ENCODE results near the gene RAMP3. TPM values are rescaled to one million over a fixed set of nuclear protein-coding genes. Genes with fewer than 3 reads are reported as not detected.

RAMP3 gene
- total RNA-seq, 2 donors from 2014 or later = not detected

- DNase-seq = no peak
- Histone ChIP-seq H3K9ac (ENCODE audit: extremely low read depth, low read length, poor library complexity, severe bottlenecking) (no peak overlapping the region), H3K27me3 (ENCODE audit: control insufficient read depth, insufficient read depth, low read length, poor library complexity, severe bottlenecking) (peaks cover 7% of the 10 kb centered on the region), H3K4me1 (ENCODE audit: control insufficient read depth, insufficient read depth, low read length) (no peaks in the 10 kb centered on the region), H3K4me3 (ENCODE audit: low read length) (no peak overlapping the region), H3K9me3 (ENCODE audit: control insufficient read depth, low read length) (no peaks in the 10 kb centered on the region), H3K36me3 (ENCODE audit: control insufficient read depth, insufficient read depth, low read length) (no peaks in the 10 kb centered on the region), H3K27ac (ENCODE audit: low read depth, low read length) (no peak overlapping the region)
- WGBS, 2 experiments (ENCODE audit: insufficient coverage in 1 of 2, insufficient read length in 1 of 2) = 94 to 97% methylated on average over 4 of the region's 4 CpGs
- H3K36me3 Mint-ChIP-seq (ENCODE audit: low read depth) = no peaks in the 10 kb centered on the region
- no peak overlapping the region for H3K27ac Mint-ChIP-seq
- no peaks in the 10 kb centered on the region for H3K9me3 Mint-ChIP-seq
- H3K4me3 Mint-ChIP-seq = no peak overlapping the region
- TF ChIP-seq, protein P1, sequence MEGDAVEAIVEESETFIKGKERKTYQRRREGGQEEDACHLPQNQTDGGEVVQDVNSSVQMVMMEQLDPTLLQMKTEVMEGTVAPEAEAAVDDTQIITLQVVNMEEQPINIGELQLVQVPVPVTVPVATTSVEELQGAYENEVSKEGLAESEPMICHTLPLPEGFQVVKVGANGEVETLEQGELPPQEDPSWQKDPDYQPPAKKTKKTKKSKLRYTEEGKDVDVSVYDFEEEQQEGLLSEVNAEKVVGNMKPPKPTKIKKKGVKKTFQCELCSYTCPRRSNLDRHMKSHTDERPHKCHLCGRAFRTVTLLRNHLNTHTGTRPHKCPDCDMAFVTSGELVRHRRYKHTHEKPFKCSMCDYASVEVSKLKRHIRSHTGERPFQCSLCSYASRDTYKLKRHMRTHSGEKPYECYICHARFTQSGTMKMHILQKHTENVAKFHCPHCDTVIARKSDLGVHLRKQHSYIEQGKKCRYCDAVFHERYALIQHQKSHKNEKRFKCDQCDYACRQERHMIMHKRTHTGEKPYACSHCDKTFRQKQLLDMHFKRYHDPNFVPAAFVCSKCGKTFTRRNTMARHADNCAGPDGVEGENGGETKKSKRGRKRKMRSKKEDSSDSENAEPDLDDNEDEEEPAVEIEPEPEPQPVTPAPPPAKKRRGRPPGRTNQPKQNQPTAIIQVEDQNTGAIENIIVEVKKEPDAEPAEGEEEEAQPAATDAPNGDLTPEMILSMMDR (conservative IDR thresholded peaks at IDR 0.05) = no peak
- no peaks in the 10 kb centered on the region for H3K4me1 Mint-ChIP-seq
- peaks cover 2% of the 10 kb centered on the region for H3K27me3 Mint-ChIP-seq (ENCODE audit: insufficient read depth)
Observed at GRCh38 chr7:45174328-45174610, 16.7 kb downstream of the RAMP3 start.

DNA sequence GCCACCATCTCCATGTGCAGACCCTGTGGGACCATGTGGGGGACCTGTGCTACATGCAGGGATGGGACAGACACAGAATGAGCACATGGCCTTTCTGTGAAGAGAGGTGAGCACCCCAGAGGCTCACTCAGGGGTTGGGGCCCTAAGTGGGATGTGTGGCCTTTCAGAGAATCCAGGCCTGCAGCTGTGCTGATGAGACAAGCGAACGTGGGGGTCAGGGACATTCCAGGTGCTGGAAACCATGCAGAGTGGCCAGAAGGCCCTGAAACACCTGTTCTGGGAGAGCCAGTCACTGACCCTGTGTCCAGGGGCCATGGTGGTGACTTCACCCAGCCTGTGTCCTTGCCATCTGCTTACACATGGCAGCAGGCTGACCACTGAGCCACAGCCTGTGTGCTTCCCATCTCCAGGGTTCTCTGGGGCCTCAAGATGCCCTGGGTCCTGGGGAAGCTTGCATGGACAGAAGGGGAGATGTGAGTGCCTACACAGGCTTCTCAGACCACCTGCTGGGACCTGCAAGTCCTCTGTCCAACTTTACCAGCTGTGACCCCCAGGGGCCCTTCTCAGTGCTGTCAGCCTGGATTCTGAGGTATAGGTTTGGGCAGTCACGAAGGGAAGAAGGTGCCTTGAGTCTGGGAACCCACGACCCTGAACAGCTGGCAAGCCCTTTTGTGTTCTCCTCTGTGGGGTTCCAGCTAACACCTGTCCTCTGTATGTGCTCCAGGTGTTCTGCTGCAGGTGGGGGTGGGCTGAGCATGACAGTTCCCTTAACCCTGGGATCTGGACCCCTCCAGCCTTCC is 17.6 kb downstream of the RAMP3 start:
- H3K9ac ChIP-seq (ENCODE audit: extremely low read depth, low read length, poor library complexity, severe bottlenecking) = no peak overlapping the region
- no peak overlapping the region for H3K27ac ChIP-seq (ENCODE audit: low read depth, low read length)
- H3K27me3 ChIP-seq (ENCODE audit: control insufficient read depth, insufficient read depth, low read length, poor library complexity, severe bottlenecking) = no peaks in the 10 kb centered on the region
- no peaks in the 10 kb centered on the region for H3K4me1 Mint-ChIP-seq
- H3K27me3 Mint-ChIP-seq (ENCODE audit: insufficient read depth) = peaks cover 7% of the 10 kb centered on the region
- H3K36me3 Mint-ChIP-seq (ENCODE audit: low read depth) = no peaks in the 10 kb centered on the region
- H3K4me3 Mint-ChIP-seq = no peak overlapping the region
- TF ChIP-seq, protein P1 (conservative IDR thresholded peaks at IDR 0.05) = no peak
- no peaks in the 10 kb centered on the region for H3K4me1 ChIP-seq (ENCODE audit: control insufficient read depth, insufficient read depth, low read length)
- no peaks in the 10 kb centered on the region for H3K36me3 ChIP-seq (ENCODE audit: control insufficient read depth, insufficient read depth, low read length)
- no peaks in the 10 kb centered on the region for H3K9me3 Mint-ChIP-seq
- WGBS, 2 experiments (ENCODE audit: insufficient coverage in 1 of 2, insufficient read length in 1 of 2) = 73% methylated on average over 4 of the region's 4 CpGs; no CpG with 5 or more reads in 1 of the 2 experiments
- no peak overlapping the region for H3K27ac Mint-ChIP-seq
- peak; percentile 33 for DNase-seq
- no peak overlapping the region for H3K4me3 ChIP-seq (ENCODE audit: low read length)
- H3K9me3 ChIP-seq (ENCODE audit: control insufficient read depth, low read length) = no peaks in the 10 kb centered on the region

- H3K4me1 ChIP-seq (ENCODE audit: control insufficient read depth, insufficient read depth, low read length) = no peaks in the 10 kb centered on the region
- no peaks in the 10 kb centered on the region for H3K9me3 Mint-ChIP-seq
- no peak overlapping the region for H3K9ac ChIP-seq (ENCODE audit: extremely low read depth, low read length, poor library complexity, severe bottlenecking)
- no peaks in the 10 kb centered on the region for H3K4me1 Mint-ChIP-seq
- peak; percentile 20 for DNase-seq
- H3K9me3 ChIP-seq (ENCODE audit: control insufficient read depth, low read length) = no peaks in the 10 kb centered on the region
- no peak overlapping the region for H3K27ac Mint-ChIP-seq
- H3K4me3 Mint-ChIP-seq = no peak overlapping the region
- peaks cover 7% of the 10 kb centered on the region for H3K27me3 Mint-ChIP-seq (ENCODE audit: insufficient read depth)
- H3K27me3 ChIP-seq (ENCODE audit: control insufficient read depth, insufficient read depth, low read length, poor library complexity, severe bottlenecking) = no peaks in the 10 kb centered on the region
- WGBS, 2 experiments (ENCODE audit: insufficient coverage in 1 of 2, insufficient read length in 1 of 2) = 88 to 90% methylated on average over 1 to 5 of the region's 5 CpGs
- H3K27ac ChIP-seq (ENCODE audit: low read depth, low read length) = no peak overlapping the region
- H3K36me3 ChIP-seq (ENCODE audit: control insufficient read depth, insufficient read depth, low read length) = no peaks in the 10 kb centered on the region
- no peak overlapping the region for H3K4me3 ChIP-seq (ENCODE audit: low read length)
- no peaks in the 10 kb centered on the region for H3K36me3 Mint-ChIP-seq (ENCODE audit: low read depth)
- TF ChIP-seq, protein P1 (conservative IDR thresholded peaks at IDR 0.05) = no peak
Observed at GRCh38 chr7:45176091-45176490, 18.5 kb downstream of the RAMP3 start.
